Epithelial cell of proximal tubule (primary cell): ENCODE data around the gene PCGF2. TPM values are rescaled to one million over a fixed set of nuclear protein-coding genes. Genes with fewer than 3 reads are reported as not detected.

Experiments used
- DNase-seq: peaks from one replicate; pipeline ENCODE4 v3.0.0-alpha.2; 2011; ENCODE audit warnings: low read depth
- H3K4me3 ChIP-seq: 2 replicates; pipeline ENCODE4 v1.5.1; 2011; ENCODE audit warnings: low read depth, mild to moderate bottlenecking, low read length
- total RNA-seq: library from RNA; depleted of rRNA; stranded (reverse); fragments of >200 nt; gene quantifications from 2 replicates; pipeline ENCODE4 v1.2.3, GENCODE V29; 2015
- TF ChIP-seq, protein P1 (sequence below): conservative IDR thresholded peaks from 2 replicates; pipeline ENCODE4 v1.5.1; 2012; ENCODE audit warnings: low read depth, mild to moderate bottlenecking, low read length

Gene PCGF2
- total RNA-seq, 1 donor from 2014 or later = 7.6 TPM

DNA sequence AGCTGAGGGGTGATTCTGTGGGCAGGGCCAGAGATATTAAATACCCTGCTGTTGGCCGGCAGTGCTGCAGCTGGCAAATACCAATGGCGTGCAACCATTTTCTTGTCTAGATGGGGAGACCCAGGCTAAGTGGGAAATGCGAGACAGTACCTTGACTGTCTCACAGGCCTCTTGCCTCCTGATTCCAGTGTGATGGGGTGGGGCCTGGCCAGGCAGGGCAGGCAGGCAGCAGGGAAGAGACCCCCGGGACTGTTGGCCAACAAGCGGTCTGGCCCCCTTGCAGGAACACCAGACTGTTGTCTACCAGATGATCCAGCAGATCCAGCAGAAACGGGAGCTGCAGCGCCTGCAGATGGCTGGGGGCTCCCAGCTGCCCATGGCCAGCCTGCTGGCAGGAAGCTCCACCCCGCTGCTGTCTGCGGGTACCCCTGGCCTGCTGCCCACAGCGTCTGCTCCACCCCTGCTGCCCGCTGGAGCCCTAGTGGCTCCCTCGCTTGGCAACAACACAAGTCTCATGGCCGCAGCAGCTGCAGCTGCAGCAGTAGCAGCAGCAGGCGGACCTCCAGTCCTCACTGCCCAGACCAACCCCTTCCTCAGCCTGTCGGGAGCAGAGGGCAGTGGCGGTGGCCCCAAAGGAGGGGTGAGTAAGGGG lies 23.7 kb downstream of the PCGF2 start:
- H3K4me3 ChIP-seq = no peak overlapping the region
- TF ChIP-seq, protein P1, sequence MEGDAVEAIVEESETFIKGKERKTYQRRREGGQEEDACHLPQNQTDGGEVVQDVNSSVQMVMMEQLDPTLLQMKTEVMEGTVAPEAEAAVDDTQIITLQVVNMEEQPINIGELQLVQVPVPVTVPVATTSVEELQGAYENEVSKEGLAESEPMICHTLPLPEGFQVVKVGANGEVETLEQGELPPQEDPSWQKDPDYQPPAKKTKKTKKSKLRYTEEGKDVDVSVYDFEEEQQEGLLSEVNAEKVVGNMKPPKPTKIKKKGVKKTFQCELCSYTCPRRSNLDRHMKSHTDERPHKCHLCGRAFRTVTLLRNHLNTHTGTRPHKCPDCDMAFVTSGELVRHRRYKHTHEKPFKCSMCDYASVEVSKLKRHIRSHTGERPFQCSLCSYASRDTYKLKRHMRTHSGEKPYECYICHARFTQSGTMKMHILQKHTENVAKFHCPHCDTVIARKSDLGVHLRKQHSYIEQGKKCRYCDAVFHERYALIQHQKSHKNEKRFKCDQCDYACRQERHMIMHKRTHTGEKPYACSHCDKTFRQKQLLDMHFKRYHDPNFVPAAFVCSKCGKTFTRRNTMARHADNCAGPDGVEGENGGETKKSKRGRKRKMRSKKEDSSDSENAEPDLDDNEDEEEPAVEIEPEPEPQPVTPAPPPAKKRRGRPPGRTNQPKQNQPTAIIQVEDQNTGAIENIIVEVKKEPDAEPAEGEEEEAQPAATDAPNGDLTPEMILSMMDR = no peak
- DNase-seq = no peak

DNA sequence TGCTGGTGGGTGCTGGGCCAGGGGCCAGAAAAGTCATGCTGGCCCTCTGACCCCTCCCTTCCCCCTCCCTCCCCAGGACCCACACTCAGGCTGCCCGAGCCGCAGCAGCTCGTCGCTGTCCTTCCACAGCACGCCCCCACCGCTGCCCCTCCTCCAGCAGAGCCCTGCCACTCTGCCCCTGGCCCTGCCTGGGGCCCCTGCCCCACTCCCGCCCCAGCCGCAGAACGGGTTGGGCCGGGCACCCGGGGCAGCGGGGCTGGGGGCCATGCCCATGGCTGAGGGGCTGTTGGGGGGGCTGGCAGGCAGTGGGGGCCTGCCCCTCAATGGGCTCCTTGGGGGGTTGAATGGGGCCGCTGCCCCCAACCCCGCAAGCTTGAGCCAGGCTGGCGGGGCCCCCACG lies 26.3 kb downstream of the PCGF2 start:
- TF ChIP-seq, protein P1 = no peak
- DNase-seq = no peak
- no peak overlapping the region for H3K4me3 ChIP-seq

- no peak for DNase-seq
- TF ChIP-seq, protein P1 = no peak
- H3K4me3 ChIP-seq = no peak overlapping the region
Measured at GRCh38 chr17:38720941-38721340, 27.2 kb downstream of the PCGF2 start.

DNA sequence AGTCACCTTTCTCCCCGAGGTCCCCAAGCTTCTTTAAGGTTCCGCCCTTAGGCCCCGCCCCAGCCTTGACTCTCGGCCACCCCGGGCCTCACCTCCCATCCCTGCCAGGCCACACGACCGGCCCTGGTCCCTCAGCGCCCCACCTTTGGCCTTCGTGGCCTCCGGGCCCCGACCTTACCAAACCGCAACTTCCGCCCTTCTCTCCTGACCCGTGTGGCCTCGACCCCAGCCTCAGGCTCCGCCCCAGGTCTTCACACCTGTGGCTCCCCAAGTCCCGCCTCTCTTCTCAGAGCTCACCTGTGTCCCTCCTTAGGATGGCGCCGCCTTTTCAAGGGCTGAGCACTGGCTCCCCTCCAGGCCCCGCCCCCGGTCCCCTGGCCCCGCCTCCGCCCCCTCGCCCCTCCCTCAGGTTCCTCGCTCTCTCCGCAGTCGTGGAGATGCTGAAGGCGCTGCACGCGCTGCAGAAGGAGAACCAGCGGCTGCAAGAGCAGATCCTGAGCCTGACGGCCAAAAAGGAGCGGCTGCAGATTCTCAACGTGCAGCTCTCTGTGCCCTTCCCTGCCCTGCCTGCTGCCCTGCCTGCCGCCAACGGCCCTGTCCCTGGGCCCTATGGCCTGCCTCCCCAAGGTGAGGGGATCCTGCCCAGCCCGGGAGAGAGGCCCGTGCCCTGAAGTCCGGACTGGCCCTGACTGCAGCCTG lies 28.0 kb downstream of the PCGF2 start:
- no peak for DNase-seq

DNA sequence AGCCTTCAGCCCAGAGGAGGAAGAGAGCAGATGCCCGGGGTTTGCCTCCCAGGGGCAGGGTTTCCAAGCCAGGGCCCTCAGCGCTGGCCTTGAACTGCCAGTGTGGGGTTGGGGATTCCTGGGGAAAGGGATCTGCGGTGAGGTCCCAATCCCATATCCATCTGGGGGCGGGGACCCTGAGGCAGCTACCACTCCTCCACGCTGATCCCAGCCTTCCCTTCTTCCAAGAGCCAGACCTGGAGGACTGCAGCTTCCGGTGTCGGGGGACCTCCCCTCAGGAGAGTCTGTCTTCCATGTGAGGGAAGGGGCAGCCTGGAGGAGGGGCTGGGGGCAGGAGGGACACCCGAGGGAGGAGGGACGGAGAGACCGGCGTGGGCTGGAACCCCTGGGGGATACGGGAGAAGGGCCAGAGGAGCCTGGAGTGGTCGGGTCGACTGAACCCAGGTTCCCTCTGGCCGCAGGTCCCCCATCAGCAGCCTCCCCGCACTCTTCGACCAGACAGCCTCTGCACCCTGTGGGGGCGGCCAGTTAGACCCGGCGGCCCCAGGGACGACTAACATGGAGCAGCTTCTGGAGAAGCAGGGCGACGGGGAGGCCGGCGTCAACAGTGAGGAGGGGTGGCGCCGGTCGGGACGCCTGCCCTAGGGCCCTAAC lies 28.7 kb downstream of the PCGF2 start:
- no peak overlapping the region for H3K4me3 ChIP-seq
- no peak for DNase-seq
- TF ChIP-seq, protein P1 = no peak

More for the DNA sequence above, 28.0 kb downstream of the PCGF2 start:
- no peak overlapping the region for H3K4me3 ChIP-seq
- TF ChIP-seq, protein P1 = no peak

DNA sequence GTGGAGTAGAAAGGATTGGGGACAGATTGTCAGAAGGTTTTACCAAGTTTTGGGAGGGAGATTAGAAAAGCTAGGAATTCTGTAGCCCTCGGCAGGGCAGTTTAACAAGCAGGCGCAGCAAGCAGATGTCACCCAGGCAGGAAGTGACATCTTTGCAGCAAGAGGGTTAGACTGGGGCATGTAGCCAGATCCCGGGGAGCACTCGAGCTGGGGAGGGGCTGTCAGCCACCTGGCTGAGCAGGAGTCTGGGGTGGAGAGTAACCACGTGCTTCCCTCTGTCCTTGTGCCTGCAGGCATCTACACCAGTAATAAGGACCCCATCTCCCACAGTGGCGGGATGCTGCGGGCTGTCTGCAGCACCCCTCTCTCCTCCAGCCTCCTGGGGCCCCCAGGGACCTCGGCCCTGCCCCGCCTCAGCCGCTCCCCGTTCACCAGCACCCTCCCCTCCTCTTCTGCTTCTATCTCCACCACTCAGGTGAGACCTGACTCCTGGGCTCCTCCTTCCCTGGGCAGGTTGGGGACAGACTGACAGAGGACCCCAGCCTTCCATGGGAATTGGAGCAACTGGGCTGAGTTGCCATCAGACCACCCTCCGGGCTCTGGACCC lies 30.9 kb downstream of the PCGF2 start:
- TF ChIP-seq, protein P1 = no peak
- no peak overlapping the region for H3K4me3 ChIP-seq

More for the DNA sequence above, 30.9 kb downstream of the PCGF2 start:
- no peak for DNase-seq
